Gastroesophageal sphincter (tissue), 4 donors: Measurements from ENCODE around the gene RPS14. TPM values are rescaled to one million over a fixed set of nuclear protein-coding genes. Genes with fewer than 3 reads are reported as not detected.
A peak's percentile ranks its signal among the peaks of the same experiment; 100 is the strongest.

Experiments
- ATAC-seq: fragments of 150-250 bp; one replicate; pipeline ENCODE4 v1.9.1; 2016; ENCODE audit warnings: mild to moderate bottlenecking, moderate library complexity
- H3K27ac ChIP-seq, 4 donors: fragments of 200-600 bp; sonication (generic) in 3 of 4; 1 replicate in 3 of 4; 2 replicates in 1 of 4; pipeline ENCODE4 v1.5.1; 2016 to 2019
- H3K27me3 ChIP-seq: fragments of 200-600 bp; sonication (generic); one replicate; pipeline ENCODE4 v1.5.1; 2019
- H3K36me3 ChIP-seq, 2 donors: fragments of 200-600 bp; sonication (generic); one replicate each; pipeline ENCODE4 v1.5.1; 2019; ENCODE audit warnings: control low read depth in 1 of 2
- H3K4me1 ChIP-seq, 3 donors: fragments of 200-600 bp; sonication (generic); 1 replicate in 2 of 3; 2 replicates in 1 of 3; pipeline ENCODE4 v1.5.1; 2016 to 2019; ENCODE audit warnings: control low read depth in 2 of 3
- H3K4me3 ChIP-seq, 2 donors: fragments of 200-600 bp; sonication (generic); one replicate each; pipeline ENCODE4 v1.5.1; 2019; ENCODE audit warnings: mild to moderate bottlenecking in 1 of 2, moderate library complexity in 1 of 2
- H3K9me3 ChIP-seq, 3 donors: fragments of 200-600 bp; sonication (generic); one replicate each; pipeline ENCODE4 v1.5.1; 2017 to 2019; ENCODE audit warnings: control low read depth in 2 of 3
- EP300 ChIP-seq: sonication (generic); formaldehyde crosslinking; IDR thresholded peaks from one replicate; pipeline ENCODE4 v1.6.1; 2017; ENCODE audit warnings: antibody characterized with exemption, mild to moderate bottlenecking
- POLR2A ChIP-seq, 2 donors: fragments of 450-650 bp; IDR thresholded peaks; one replicate each; pipeline ENCODE4 v1.6.1; 2017; ENCODE audit warnings: antibody characterized with exemption in 2 of 2, mild to moderate bottlenecking in 2 of 2, moderate library complexity in 1 of 2
- POLR2AphosphoS5 ChIP-seq: sonication (generic); formaldehyde crosslinking; IDR thresholded peaks from one replicate; pipeline ENCODE4 v1.6.1; 2017; ENCODE audit warnings: antibody characterized with exemption
- WGBS, 2 donors: methylation state at CpG; one replicate each; pipeline ENCODE4 v1.1.5; 2018; ENCODE audit warnings: low coverage in 1 of 2; 5-methylcytosine and 5-hydroxymethylcytosine counted together
- total RNA-seq, 4 donors: library from RNA; depleted of rRNA; stranded (reverse); fragments of >200 nt; gene quantifications; one replicate each; pipeline ENCODE4 v1.1.0, GENCODE V29; 2016
- TF ChIP-seq, protein P1 (sequence below), 4 experiments: fragments of 200-600 bp in 2 of 4; fragments of 450-650 bp in 2 of 4; sonication (generic) in 1 of 4; IDR thresholded peaks; one replicate each; pipeline ENCODE4 v1.5.1; 2017 to 2019; ENCODE audit warnings: antibody characterized with exemption in 4 of 4, mild to moderate bottlenecking in 2 of 4, moderate library complexity in 2 of 4

RPS14 gene
- total RNA-seq, 4 donors from 2014 or later, result 1,275 to 3,828 (median 2,502) TPM

DNA sequence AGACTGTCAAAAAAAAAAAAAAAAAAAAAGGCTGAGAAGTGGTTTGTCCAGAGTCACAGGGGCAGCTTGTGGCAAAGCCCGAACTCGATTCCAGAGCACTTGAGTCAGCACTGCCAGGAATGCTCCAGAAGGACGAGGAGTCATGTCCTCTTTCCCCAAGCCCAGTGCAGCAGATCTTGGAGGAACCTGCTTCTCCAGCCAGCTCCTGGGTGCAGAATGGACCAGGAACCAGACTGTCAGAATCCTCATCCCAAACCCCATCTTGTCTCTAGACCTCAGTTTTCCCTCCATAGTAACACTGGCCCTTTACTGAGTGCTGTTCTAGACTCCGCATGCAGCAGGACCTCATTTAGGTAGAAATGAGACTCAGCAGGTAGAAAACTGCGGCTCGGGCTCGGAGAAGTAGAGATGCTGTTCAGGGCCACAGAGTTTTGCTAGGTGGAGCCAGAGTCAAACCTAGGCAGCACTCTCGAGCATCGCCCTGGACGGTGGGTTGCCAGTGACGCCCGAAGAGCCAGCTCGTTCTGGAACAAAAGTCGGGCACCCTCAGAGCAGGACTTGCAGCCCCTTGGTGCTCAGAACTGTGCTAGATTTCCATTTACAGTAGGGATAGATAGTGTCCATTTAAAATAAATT is 52.3 kb downstream of the RPS14 start:
- ATAC-seq, result no peak
- Histone ChIP-seq H3K27me3 (no peaks in the 10 kb centered on the region), H3K27ac (no peak overlapping the region), H3K4me3 (no peak overlapping the region), H3K4me1 (no peaks in the 10 kb centered on the region), H3K9me3 (no peaks in the 10 kb centered on the region), H3K36me3 (peaks cover 0 to 100% of the 10 kb centered on the region in 2 donors)
- WGBS, 2 donors, result 83 to 88% methylated on average over 3 to 7 of the region's 14 CpGs
- TF ChIP-seq POLR2AphosphoS5, result no peak
- TF ChIP-seq, protein P1, sequence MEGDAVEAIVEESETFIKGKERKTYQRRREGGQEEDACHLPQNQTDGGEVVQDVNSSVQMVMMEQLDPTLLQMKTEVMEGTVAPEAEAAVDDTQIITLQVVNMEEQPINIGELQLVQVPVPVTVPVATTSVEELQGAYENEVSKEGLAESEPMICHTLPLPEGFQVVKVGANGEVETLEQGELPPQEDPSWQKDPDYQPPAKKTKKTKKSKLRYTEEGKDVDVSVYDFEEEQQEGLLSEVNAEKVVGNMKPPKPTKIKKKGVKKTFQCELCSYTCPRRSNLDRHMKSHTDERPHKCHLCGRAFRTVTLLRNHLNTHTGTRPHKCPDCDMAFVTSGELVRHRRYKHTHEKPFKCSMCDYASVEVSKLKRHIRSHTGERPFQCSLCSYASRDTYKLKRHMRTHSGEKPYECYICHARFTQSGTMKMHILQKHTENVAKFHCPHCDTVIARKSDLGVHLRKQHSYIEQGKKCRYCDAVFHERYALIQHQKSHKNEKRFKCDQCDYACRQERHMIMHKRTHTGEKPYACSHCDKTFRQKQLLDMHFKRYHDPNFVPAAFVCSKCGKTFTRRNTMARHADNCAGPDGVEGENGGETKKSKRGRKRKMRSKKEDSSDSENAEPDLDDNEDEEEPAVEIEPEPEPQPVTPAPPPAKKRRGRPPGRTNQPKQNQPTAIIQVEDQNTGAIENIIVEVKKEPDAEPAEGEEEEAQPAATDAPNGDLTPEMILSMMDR (IDR thresholded peaks at IDR 0.05), result no peak
- no peak for TF ChIP-seq POLR2A (IDR thresholded peaks at IDR 0.05)
- no peak for TF ChIP-seq EP300

DNA sequence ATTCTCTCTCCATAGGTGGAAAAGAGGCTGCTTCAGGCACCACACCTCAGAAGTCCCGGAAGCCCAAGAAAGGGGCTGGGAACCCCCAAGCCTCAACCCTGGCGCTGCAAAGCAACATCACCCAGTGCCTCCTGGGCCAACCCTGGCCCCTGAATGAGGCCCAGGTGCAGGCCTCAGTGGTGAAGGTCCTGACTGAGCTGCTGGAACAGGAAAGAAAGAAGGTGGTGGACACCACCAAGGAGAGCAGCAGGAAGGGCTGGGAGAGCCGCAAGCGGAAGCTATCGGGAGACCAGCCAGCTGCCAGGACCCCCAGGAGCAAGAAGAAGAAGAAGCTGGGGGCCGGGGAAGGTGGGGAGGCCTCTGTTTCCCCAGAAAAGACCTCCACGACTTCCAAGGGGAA is 53.3 kb downstream of the RPS14 start:
- Histone ChIP-seq H3K4me1 (no peaks in the 10 kb centered on the region), H3K36me3 (peaks cover 0 to 100% of the 10 kb centered on the region in 2 donors), H3K27ac (no peak overlapping the region), H3K4me3 (no peak overlapping the region), H3K27me3 (no peaks in the 10 kb centered on the region), H3K9me3 (no peaks in the 10 kb centered on the region)
- WGBS, 2 donors, result 94 to 96% methylated on average over 2 to 5 of the region's 7 CpGs
- no peak for ATAC-seq
- TF ChIP-seq EP300 (no peak), POLR2AphosphoS5 (no peak), POLR2A (IDR thresholded peaks at IDR 0.05) (no peak)
- TF ChIP-seq, protein P1 (IDR thresholded peaks at IDR 0.05), result no peak

DNA sequence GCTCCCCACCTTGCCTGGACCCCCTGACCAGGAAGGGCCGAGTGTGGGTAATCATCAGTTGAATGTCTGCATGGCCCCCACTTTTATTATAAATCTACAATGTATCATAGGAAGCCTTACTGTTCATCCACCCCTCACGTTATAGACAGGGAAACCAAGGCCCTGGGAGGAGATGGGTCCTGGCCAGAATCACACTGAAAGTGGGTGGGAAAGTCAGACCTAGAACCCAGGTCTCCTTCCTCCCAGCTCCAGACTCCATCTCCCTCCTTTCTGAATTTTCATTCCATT is 53.9 kb downstream of the RPS14 start:
- 60 to 65% methylated on average over 1 to 2 of the region's 2 CpGs for WGBS, 2 donors
- H3K36me3 ChIP-seq, result peaks cover 0 to 100% of the 10 kb centered on the region in 2 donors

DNA sequence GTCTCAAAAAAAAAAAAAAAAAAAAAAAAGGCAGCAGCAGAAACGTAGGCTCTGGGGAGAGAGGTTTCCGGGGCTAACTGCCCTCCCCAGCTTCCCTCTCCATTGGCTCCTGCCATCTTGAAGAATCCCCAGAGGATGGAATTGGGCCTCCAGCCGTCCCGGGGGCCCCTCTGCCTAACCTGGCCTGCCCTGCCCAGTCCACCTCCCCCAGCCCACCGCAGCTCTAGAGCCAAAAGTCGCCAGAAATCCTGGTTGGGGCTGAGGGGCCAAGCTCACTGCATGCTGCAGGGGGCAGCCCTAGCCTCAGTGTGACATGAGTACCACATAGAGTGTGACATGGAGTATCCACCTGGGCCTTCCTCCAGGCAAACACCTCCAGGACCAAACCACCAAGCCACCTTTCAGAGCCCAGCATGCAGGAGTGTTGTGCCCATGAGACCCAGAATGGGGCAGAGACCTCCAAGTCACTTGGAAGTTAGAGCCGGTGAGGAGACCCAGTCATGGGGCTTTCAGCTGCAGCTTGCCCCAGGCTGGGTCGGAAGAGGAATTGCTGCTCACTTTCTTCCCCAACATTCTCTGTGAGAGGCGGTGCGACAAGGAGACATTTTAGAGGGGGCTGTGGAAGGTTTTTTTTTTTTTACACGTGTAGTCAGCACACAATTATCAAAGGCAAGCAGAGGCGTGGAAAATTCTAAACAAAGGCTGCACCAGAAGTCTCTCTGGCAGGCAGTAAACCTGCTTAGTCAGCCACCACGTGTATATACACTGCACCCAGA is 54.4 kb downstream of the RPS14 start:
- Histone ChIP-seq H3K9me3 (no peaks in the 10 kb centered on the region), H3K4me1 (no peaks in the 10 kb centered on the region), H3K36me3 (peaks cover 0 to 100% of the 10 kb centered on the region in 2 donors), H3K4me3 (no peak overlapping the region), H3K27ac (no peak overlapping the region), H3K27me3 (no peaks in the 10 kb centered on the region)
- no peak for ATAC-seq
- no peak for TF ChIP-seq POLR2AphosphoS5
- TF ChIP-seq, protein P1 (IDR thresholded peaks at IDR 0.05), result peak in 1 of 4 experiments; percentile 9
- 30 to 60% methylated on average over 3 to 8 of the region's 13 CpGs for WGBS, 2 donors

More for the DNA sequence above, 53.9 kb downstream of the RPS14 start:
- Histone ChIP-seq H3K4me1 (no peaks in the 10 kb centered on the region), H3K27me3 (no peaks in the 10 kb centered on the region), H3K27ac (no peak overlapping the region), H3K4me3 (no peak overlapping the region), H3K9me3 (no peaks in the 10 kb centered on the region)
- no peak for TF ChIP-seq POLR2AphosphoS5
- no peak for TF ChIP-seq EP300
- TF ChIP-seq, protein P1 (IDR thresholded peaks at IDR 0.05), result no peak
- no peak for TF ChIP-seq POLR2A (IDR thresholded peaks at IDR 0.05)
- ATAC-seq, result no peak

DNA sequence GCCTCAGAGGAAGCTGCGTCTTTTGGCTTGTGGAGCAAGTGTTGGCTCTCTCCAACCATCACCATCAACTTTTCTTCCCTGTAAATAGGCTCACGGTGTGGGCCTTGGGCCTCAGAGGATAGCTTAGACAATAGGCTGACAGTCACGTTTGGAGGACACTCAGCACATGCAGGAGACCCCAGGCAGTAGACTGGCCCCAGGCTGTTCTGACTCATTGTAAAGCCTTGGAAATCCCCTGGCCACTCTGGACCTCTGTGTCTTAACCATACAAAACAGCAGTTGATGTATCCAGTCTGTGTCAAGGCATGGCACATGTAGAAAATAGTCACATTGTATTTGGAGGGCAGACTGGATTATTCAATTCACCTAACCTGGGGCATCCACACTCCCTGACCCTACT is 55.4 kb downstream of the RPS14 start:
- Histone ChIP-seq H3K4me3 (no peak overlapping the region), H3K36me3 (peaks cover 0 to 100% of the 10 kb centered on the region in 2 donors), H3K27me3 (no peaks in the 10 kb centered on the region), H3K27ac (no peak overlapping the region), H3K4me1 (no peaks in the 10 kb centered on the region), H3K9me3 (no peaks in the 10 kb centered on the region)
- WGBS, 2 donors, result 43 to 80% methylated on average over 1 to 2 of the region's 3 CpGs
- no peak for ATAC-seq
- TF ChIP-seq EP300, result no peak
- no peak for TF ChIP-seq POLR2A (IDR thresholded peaks at IDR 0.05)
- TF ChIP-seq, protein P1 (IDR thresholded peaks at IDR 0.05), result no peak
